NCI-H446 treated with DMSO at 0.1 percent for 48 hours (cell line): ENCODE measurements around the gene RAD51B.
"Not testable (repeated sequence)": the region's sequence is repeated elsewhere in the genome, so short reads cannot be mapped to it uniquely, and the experiment has no call there.

Source experiments
- DNase-seq: peaks from one replicate; lab custom pipeline; 2025; lab: John Stamatoyannopoulos, UW

Gene RAD51B

GRCh38 chr14:68753690-68754089 lies 934.1 kb downstream of the RAD51B start:
- no peak for DNase-seq

- no peak for DNase-seq
These were observed 935.4 kb downstream of the RAD51B start for GRCh38 chr14:68755016-68755353.

- DNase-seq: no peak
These were observed 936.5 kb downstream of the RAD51B start for GRCh38 chr14:68756000-68756481.

- no peak for DNase-seq
These were observed 937.2 kb downstream of the RAD51B start for GRCh38 chr14:68756734-68757133.

- no peak for DNase-seq
These were observed 938.1 kb downstream of the RAD51B start for GRCh38 chr14:68757618-68758081.

GRCh38 chr14:68758301-68758700 lies 938.7 kb downstream of the RAD51B start:
- no peak for DNase-seq

GRCh38 chr14:68759017-68759560 lies 939.5 kb downstream of the RAD51B start:
- no peak for DNase-seq

GRCh38 chr14:68759937-68760336 lies 940.4 kb downstream of the RAD51B start:
- no peak for DNase-seq

- no peak for DNase-seq
These were observed 941.2 kb downstream of the RAD51B start for GRCh38 chr14:68760761-68761160.

GRCh38 chr14:68761391-68761790 lies 941.8 kb downstream of the RAD51B start:
- no peak for DNase-seq

- DNase-seq: no peak
These were observed 943.6 kb downstream of the RAD51B start for GRCh38 chr14:68762953-68763764.

GRCh38 chr14:68763843-68764242 lies 944.3 kb downstream of the RAD51B start:
- DNase-seq: not testable (repeated sequence)

- DNase-seq: no peak
These were observed 947.0 kb downstream of the RAD51B start for GRCh38 chr14:68766299-68767247.

- DNase-seq: no peak
These were observed 947.7 kb downstream of the RAD51B start for GRCh38 chr14:68767248-68767645.

- DNase-seq: no peak
These were observed 948.7 kb downstream of the RAD51B start for GRCh38 chr14:68768316-68768715.

GRCh38 chr14:68770051-68770450 lies 950.5 kb downstream of the RAD51B start:
- no peak for DNase-seq

- no peak for DNase-seq
These were observed 951.1 kb downstream of the RAD51B start for GRCh38 chr14:68770553-68771286.

GRCh38 chr14:68771631-68772030 lies 952.1 kb downstream of the RAD51B start:
- no peak for DNase-seq

- no peak for DNase-seq
These were observed 953.3 kb downstream of the RAD51B start for GRCh38 chr14:68772761-68773381.

- DNase-seq: no peak
These were observed 955.4 kb downstream of the RAD51B start for GRCh38 chr14:68774771-68775613.
